ENCODE data around the gene EFNB3.

GRCh38 chr17:7674934-7675333 is 30.1 kb upstream of the EFNB3 start:
- TF ChIP-seq POLR2AphosphoS5 (IDR thresholded peaks at IDR 0.05; ENCODE audit: low read depth, low read length) (no peak), TAF1 (IDR thresholded peaks at IDR 0.05; ENCODE audit: borderline replicate concordance, insufficient read depth, low read length) (no peak)
